Esophagus mucosa (tissue), 1 donor: Measurements from ENCODE around the gene TUBB. TPM values are rescaled to one million over a fixed set of nuclear protein-coding genes. Genes with fewer than 3 reads are reported as not detected.
A peak's percentile ranks its signal among the peaks of the same experiment; 100 is the strongest.

Experiments
- ATAC-seq: fragments of 200-7000 bp; cut with Tn5 transposase; one replicate; pipeline ENCODE4 v1.9.1; 2020
- total RNA-seq: library from RNA; stranded (reverse); gene quantifications from one replicate; pipeline ENCODE4 v1.2.4, GENCODE V29; 2023
- donor health status: DM: yes; HTN: yes; CAD: no.

TUBB gene
- 327 TPM for total RNA-seq

GRCh38 chr6:30719791-30720737, at the start of gene TUBB:
Gene TUBB, plus strand, starts transcription at chr6:30720352. Its CDS starts 155 bp downstream, at chr6:30720507.
- ATAC-seq, result peak; percentile 74

GRCh38 chr6:30670760-30671527, 49.2 kb upstream of the TUBB start:
- no peak for ATAC-seq

- ATAC-seq, result peak; percentile 88
These were observed 47.5 kb upstream of the TUBB start, which contains the start of gene DHX16 for GRCh38 chr6:30672445-30673253. Gene DHX16, minus strand, starts transcription at chr6:30673006. Its CDS starts 165 bp downstream, at chr6:30672841.

- ATAC-seq, result no peak
These were observed 43.4 kb upstream of the TUBB start for GRCh38 chr6:30676660-30677285.

GRCh38 chr6:30678964-30679726, 41.0 kb upstream of the TUBB start:
- peak; percentile 76 for ATAC-seq

GRCh38 chr6:30679765-30680535, 40.2 kb upstream of the TUBB start:
- no peak for ATAC-seq

- ATAC-seq, result no peak
These were observed 38.4 kb upstream of the TUBB start for GRCh38 chr6:30681766-30682142.

GRCh38 chr6:30682143-30683117, 37.7 kb upstream of the TUBB start:
- ATAC-seq, result peak; percentile 29

GRCh38 chr6:30683183-30683979, 36.8 kb upstream of the TUBB start:
- no peak for ATAC-seq

GRCh38 chr6:30683980-30684338, 36.2 kb upstream of the TUBB start:
- ATAC-seq, result no peak

GRCh38 chr6:30684386-30685156, 35.6 kb upstream of the TUBB start:
- ATAC-seq, result no peak

- ATAC-seq, result no peak
These were observed 34.8 kb upstream of the TUBB start for GRCh38 chr6:30685157-30686008.

- ATAC-seq, result peak; percentile 49
These were observed 33.9 kb upstream of the TUBB start, which contains the start of gene PPP1R18 for GRCh38 chr6:30686009-30686907. Gene PPP1R18, minus strand, starts transcription at chr6:30686645. Its CDS starts 627 bp downstream, at chr6:30686018.

GRCh38 chr6:30686908-30687658, 33.1 kb upstream of the TUBB start:
- peak; percentile 82 for ATAC-seq
